HUES48 (cell line): Measurements from ENCODE around the gene PTTG2.

Experiments used
- H3K27ac ChIP-seq: one replicate; pipeline ENCODE4 v1.7.0; 2013; ENCODE audit warnings: low read depth, low read length, inconsistent platforms
- H3K27me3 ChIP-seq: 2 replicates; pipeline ENCODE4 v1.6.1; 2013; ENCODE audit warnings: mild to moderate bottlenecking, low read length; ENCODE audit not compliant: control insufficient read depth, insufficient read depth
- H3K36me3 ChIP-seq: 2 replicates; pipeline ENCODE4 v1.6.1; 2013; ENCODE audit warnings: low read length; ENCODE audit not compliant: control insufficient read depth, insufficient read depth
- H3K4me1 ChIP-seq: 2 replicates; pipeline ENCODE4 v1.6.1; 2013; ENCODE audit warnings: mild to moderate bottlenecking, low read length; ENCODE audit not compliant: control insufficient read depth, insufficient read depth
- H3K4me3 ChIP-seq: 2 replicates; pipeline ENCODE4 v1.5.1; 2013; ENCODE audit warnings: mild to moderate bottlenecking, low read depth, low read length
- H3K9ac ChIP-seq: 2 replicates; pipeline ENCODE4 v1.6.1; 2013; ENCODE audit warnings: mild to moderate bottlenecking, low read depth, low read length, moderate library complexity
- H3K9me3 ChIP-seq: 2 replicates; pipeline ENCODE4 v1.6.1; 2013; ENCODE audit warnings: low read length; ENCODE audit not compliant: control insufficient read depth, insufficient read depth

PTTG2 gene

GRCh38 chr4:38001927-38002326 lies 41.7 kb downstream of the PTTG2 start:
- no peak overlapping the region for H3K4me3 ChIP-seq
- no peaks in the 10 kb centered on the region for H3K36me3 ChIP-seq
- H3K27ac ChIP-seq, result peak overlapping the region; percentile 86
- H3K9me3 ChIP-seq, result no peaks in the 10 kb centered on the region
- H3K27me3 ChIP-seq, result no peaks in the 10 kb centered on the region
- H3K4me1 ChIP-seq, result peaks cover 46% of the 10 kb centered on the region
- peak overlapping the region; percentile 2; the same call in 1 of the 2 replicates for H3K9ac ChIP-seq

GRCh38 chr4:38002451-38003071 lies 42.4 kb downstream of the PTTG2 start:
- H3K36me3 ChIP-seq, result no peaks in the 10 kb centered on the region
- no peaks in the 10 kb centered on the region for H3K27me3 ChIP-seq
- H3K9me3 ChIP-seq, result no peaks in the 10 kb centered on the region
- peak overlapping the region; percentile 2; the same call in 1 of the 2 replicates for H3K9ac ChIP-seq
- H3K27ac ChIP-seq, result peak overlapping the region; percentile 86
- no peak overlapping the region for H3K4me3 ChIP-seq
- peaks cover 48% of the 10 kb centered on the region for H3K4me1 ChIP-seq

- H3K4me1 ChIP-seq, result peaks cover 51% of the 10 kb centered on the region
- H3K9me3 ChIP-seq, result no peaks in the 10 kb centered on the region
- H3K36me3 ChIP-seq, result no peaks in the 10 kb centered on the region
- H3K27me3 ChIP-seq, result no peaks in the 10 kb centered on the region
- peak overlapping the region; percentile 86 for H3K27ac ChIP-seq
- no peak overlapping the region for H3K4me3 ChIP-seq
- H3K9ac ChIP-seq, result no peak overlapping the region
These were observed 42.9 kb downstream of the PTTG2 start for GRCh38 chr4:38003102-38003501.

GRCh38 chr4:38003628-38004027 lies 43.4 kb downstream of the PTTG2 start:
- no peak overlapping the region for H3K4me3 ChIP-seq
- no peak overlapping the region for H3K27ac ChIP-seq
- H3K36me3 ChIP-seq, result no peaks in the 10 kb centered on the region
- no peaks in the 10 kb centered on the region for H3K27me3 ChIP-seq
- peaks cover 51% of the 10 kb centered on the region for H3K4me1 ChIP-seq
- no peak overlapping the region for H3K9ac ChIP-seq
- H3K9me3 ChIP-seq, result no peaks in the 10 kb centered on the region

GRCh38 chr4:38004062-38004461 lies 43.9 kb downstream of the PTTG2 start:
- Histone ChIP-seq H3K4me3 (no peak overlapping the region), H3K9ac (no peak overlapping the region), H3K36me3 (no peaks in the 10 kb centered on the region), H3K9me3 (no peaks in the 10 kb centered on the region), H3K4me1 (peaks cover 51% of the 10 kb centered on the region), H3K27ac (no peak overlapping the region), H3K27me3 (no peaks in the 10 kb centered on the region)

- H3K36me3 ChIP-seq, result no peaks in the 10 kb centered on the region
- no peak overlapping the region for H3K9ac ChIP-seq
- H3K9me3 ChIP-seq, result no peaks in the 10 kb centered on the region
- H3K4me1 ChIP-seq, result peaks cover 51% of the 10 kb centered on the region
- H3K4me3 ChIP-seq, result no peak overlapping the region
- no peaks in the 10 kb centered on the region for H3K27me3 ChIP-seq
- H3K27ac ChIP-seq, result no peak overlapping the region
These were observed 44.7 kb downstream of the PTTG2 start for GRCh38 chr4:38004887-38005286.

- H3K4me3 ChIP-seq, result no peak overlapping the region
- H3K4me1 ChIP-seq, result peaks cover 55% of the 10 kb centered on the region
- no peak overlapping the region for H3K9ac ChIP-seq
- H3K27me3 ChIP-seq, result no peaks in the 10 kb centered on the region
- H3K9me3 ChIP-seq, result no peaks in the 10 kb centered on the region
- no peak overlapping the region for H3K27ac ChIP-seq
- no peaks in the 10 kb centered on the region for H3K36me3 ChIP-seq
These were observed 45.4 kb downstream of the PTTG2 start for GRCh38 chr4:38005637-38006036.

- peaks cover 39% of the 10 kb centered on the region for H3K4me1 ChIP-seq
- no peak overlapping the region for H3K4me3 ChIP-seq
- no peak overlapping the region for H3K27ac ChIP-seq
- no peaks in the 10 kb centered on the region for H3K36me3 ChIP-seq
- no peaks in the 10 kb centered on the region for H3K9me3 ChIP-seq
- H3K27me3 ChIP-seq, result no peaks in the 10 kb centered on the region
- H3K9ac ChIP-seq, result no peak overlapping the region
These were observed 47.4 kb downstream of the PTTG2 start for GRCh38 chr4:38007645-38008044.

GRCh38 chr4:38008571-38009021 lies 48.4 kb downstream of the PTTG2 start:
- Histone ChIP-seq H3K9me3 (no peaks in the 10 kb centered on the region), H3K27ac (no peak overlapping the region), H3K4me3 (no peak overlapping the region), H3K36me3 (no peaks in the 10 kb centered on the region), H3K9ac (no peak overlapping the region), H3K4me1 (peaks cover 30% of the 10 kb centered on the region), H3K27me3 (no peaks in the 10 kb centered on the region)

GRCh38 chr4:38009421-38009820 lies 49.2 kb downstream of the PTTG2 start:
- Histone ChIP-seq H3K4me3 (no peak overlapping the region), H3K27ac (no peak overlapping the region)

GRCh38 chr4:38009949-38010348 lies 49.8 kb downstream of the PTTG2 start:
- Histone ChIP-seq H3K27me3 (no peaks in the 10 kb centered on the region), H3K9ac (no peak overlapping the region), H3K36me3 (peaks cover 3% of the 10 kb centered on the region), H3K4me1 (peaks cover 18% of the 10 kb centered on the region), H3K9me3 (no peaks in the 10 kb centered on the region), H3K4me3 (no peak overlapping the region), H3K27ac (no peak overlapping the region)

More at GRCh38 chr4:38009421-38009820, 49.2 kb downstream of the PTTG2 start:
- Histone ChIP-seq H3K4me1 (peaks cover 23% of the 10 kb centered on the region), H3K9me3 (no peaks in the 10 kb centered on the region), H3K27me3 (no peaks in the 10 kb centered on the region), H3K9ac (no peak overlapping the region), H3K36me3 (no peaks in the 10 kb centered on the region)
